H9 (cell line): ENCODE measurements around the gene DRD1. TPM values are rescaled to one million over a fixed set of nuclear protein-coding genes. Genes with fewer than 3 reads are reported as not detected.

Experiments
- DNase-seq: peaks from one replicate; pipeline ENCODE4 v3.0.0-alpha.2; 2017
- H2AFZ ChIP-seq: one replicate; pipeline ENCODE4 v1.6.1; 2013; ENCODE audit warnings: mild to moderate bottlenecking, low read length, control low read depth, moderate library complexity
- H2AK5ac ChIP-seq: 2 replicates; pipeline ENCODE4 v1.6.1; 2013; ENCODE audit warnings: low read length, control low read depth, mixed read lengths; ENCODE audit not compliant: insufficient read length
- H2BK120ac ChIP-seq: one replicate; pipeline ENCODE4 v1.6.1; 2013; ENCODE audit warnings: low read depth, mild to moderate bottlenecking, low read length, control low read depth, inconsistent platforms; ENCODE audit not compliant: poor library complexity, severe bottlenecking
- H2BK12ac ChIP-seq: 2 replicates; pipeline ENCODE4 v1.6.1; 2013; ENCODE audit warnings: low read length, control low read depth, mixed read lengths, low read depth; ENCODE audit not compliant: insufficient read length
- H2BK15ac ChIP-seq: 2 replicates; pipeline ENCODE4 v1.6.1; 2013; ENCODE audit warnings: low read depth, low read length, control low read depth
- H2BK20ac ChIP-seq: one replicate; pipeline ENCODE4 v1.6.1; 2013; ENCODE audit warnings: low read depth, mild to moderate bottlenecking, low read length, control low read depth, inconsistent platforms; ENCODE audit not compliant: poor library complexity, severe bottlenecking
- H2BK5ac ChIP-seq: 2 replicates; pipeline ENCODE4 v1.6.1; 2013; ENCODE audit warnings: low read length, control low read depth, mixed read lengths; ENCODE audit not compliant: insufficient read length
- H3K14ac ChIP-seq: 2 replicates; pipeline ENCODE4 v1.6.1; 2013; ENCODE audit warnings: low read length, control low read depth; ENCODE audit not compliant: insufficient read depth
- H3K18ac ChIP-seq: 2 replicates; pipeline ENCODE4 v1.6.1; 2013; ENCODE audit warnings: low read depth, mild to moderate bottlenecking, mixed read lengths, low read length, control low read depth; ENCODE audit not compliant: insufficient read length
- H3K23ac ChIP-seq: 2 replicates; pipeline ENCODE4 v1.6.1; 2013; ENCODE audit warnings: low read length, control low read depth, mixed read lengths, low read depth; ENCODE audit not compliant: insufficient read length
- H3K23me2 ChIP-seq: 2 replicates; pipeline ENCODE4 v1.6.1; 2013; ENCODE audit warnings: low read depth, mild to moderate bottlenecking, mixed read lengths, low read length, control low read depth; ENCODE audit not compliant: insufficient read length, poor library complexity, severe bottlenecking
- H3K27ac ChIP-seq: 2 replicates; pipeline ENCODE4 v1.5.1; 2013; ENCODE audit warnings: low read length, control low read depth, mixed read lengths, low read depth; ENCODE audit not compliant: insufficient read length
- H3K27me3 ChIP-seq: 2 replicates; pipeline ENCODE4 v1.6.1; 2013; ENCODE audit warnings: low read length, control low read depth, inconsistent platforms; ENCODE audit not compliant: insufficient read depth
- H3K4ac ChIP-seq: 2 replicates; pipeline ENCODE4 v1.6.1; 2013; ENCODE audit warnings: low read depth, mild to moderate bottlenecking, control low read depth, inconsistent platforms, low read length, moderate library complexity
- H3K4me1 ChIP-seq: 2 replicates; pipeline ENCODE4 v1.6.1; 2013; ENCODE audit warnings: low read length, control low read depth, inconsistent platforms; ENCODE audit not compliant: insufficient read depth
- H3K4me2 ChIP-seq: 2 replicates; pipeline ENCODE4 v1.6.1; 2013; ENCODE audit warnings: low read length, control low read depth, mixed read lengths; ENCODE audit not compliant: insufficient read length, insufficient read depth
- H3K56ac ChIP-seq: 2 replicates; pipeline ENCODE4 v1.6.1; 2013; ENCODE audit warnings: low read depth, mild to moderate bottlenecking, mixed read lengths, low read length, control low read depth; ENCODE audit not compliant: insufficient read length
- H3K79me1 ChIP-seq: 2 replicates; pipeline ENCODE4 v1.6.1; 2013; ENCODE audit warnings: low read depth, mild to moderate bottlenecking, moderate library complexity, low read length, control low read depth, inconsistent platforms; ENCODE audit not compliant: insufficient read depth, poor library complexity, severe bottlenecking
- H3K79me2 ChIP-seq: 2 replicates; pipeline ENCODE4 v1.6.1; 2013; ENCODE audit warnings: low read length, control low read depth, inconsistent platforms; ENCODE audit not compliant: insufficient read depth
- H3K9ac ChIP-seq: 2 replicates; pipeline ENCODE4 v1.6.1; 2013; ENCODE audit warnings: low read length, control low read depth, mixed read lengths; ENCODE audit not compliant: insufficient read length; ENCODE audit errors: extremely low read depth
- H3K9me3 ChIP-seq: one replicate; pipeline ENCODE4 v1.6.1; 2013; ENCODE audit warnings: low read depth, low read length, inconsistent platforms; ENCODE audit not compliant: control insufficient read depth
- H3T11ph ChIP-seq: one replicate; pipeline ENCODE4 v1.6.1; 2013; ENCODE audit warnings: mild to moderate bottlenecking, low read length, control low read depth, inconsistent platforms
- H4K20me1 ChIP-seq: one replicate; pipeline ENCODE4 v1.6.1; 2013; ENCODE audit not compliant: control insufficient read depth, insufficient read length, insufficient read depth
- H4K5ac ChIP-seq: 2 replicates; pipeline ENCODE4 v1.6.1; 2013; ENCODE audit warnings: low read depth, mild to moderate bottlenecking, mixed read lengths, low read length, control low read depth; ENCODE audit not compliant: insufficient read length
- H4K8ac ChIP-seq: replicated peaks from 2 replicates; pipeline ENCODE4 v1.6.1; 2013; ENCODE audit warnings: low read length, control low read depth, mixed read lengths, low read depth; ENCODE audit not compliant: insufficient read length
- H4K91ac ChIP-seq: 2 replicates; pipeline ENCODE4 v1.6.1; 2013; ENCODE audit warnings: low read depth, mild to moderate bottlenecking, moderate library complexity, mixed read lengths, low read length, control low read depth; ENCODE audit not compliant: insufficient read length
- H3K27ac Mint-ChIP-seq, 3 experiments: 2 replicates in 2 of 3; 3 replicates in 1 of 3; pipeline ENCODE4 v1.8.0; 2020 to 2021; ENCODE audit warnings: mixed read lengths in 3 of 3, mild to moderate bottlenecking in 1 of 3, moderate library complexity in 1 of 3
- H3K27me3 Mint-ChIP-seq: 2 replicates; pipeline ENCODE4 v1.8.0; 2021; ENCODE audit warnings: low read depth, mild to moderate bottlenecking, moderate library complexity, mixed read lengths
- H3K36me3 Mint-ChIP-seq, 3 experiments: 2 replicates in 2 of 3; 3 replicates in 1 of 3; pipeline ENCODE4 v1.8.0; 2020 to 2021; ENCODE audit warnings: low read depth in 3 of 3, mixed read lengths in 3 of 3; ENCODE audit not compliant: insufficient read depth in 1 of 3
- H3K4me1 Mint-ChIP-seq, 2 experiments: 2 replicates each; pipeline ENCODE4 v1.8.0; 2020; ENCODE audit warnings: mixed read lengths in 2 of 2
- H3K4me3 Mint-ChIP-seq, 2 experiments: 2 replicates in 1 of 2; 3 replicates in 1 of 2; pipeline ENCODE4 v1.8.0; 2020 to 2021; ENCODE audit warnings: mild to moderate bottlenecking in 2 of 2, mixed read lengths in 2 of 2, moderate library complexity in 1 of 2
- H3K9me3 Mint-ChIP-seq, 2 experiments: 2 replicates in 1 of 2; 3 replicates in 1 of 2; pipeline ENCODE4 v1.8.0; 2020; ENCODE audit warnings: mild to moderate bottlenecking in 2 of 2, mixed read lengths in 2 of 2, moderate library complexity in 1 of 2
- CTCF ChIP-seq: fragments of 200-600 bp; sonication (generic); conservative IDR thresholded peaks from 3 replicates; pipeline ENCODE4 v1.8.0; 2021; ENCODE audit warnings: antibody characterized with exemption, mild to moderate bottlenecking
- WGBS: extraction: QIAGEN DNeasy Blood & Tissue Kit; methylation state at CpG from one replicate; pipeline ENCODE4 v1.1.7; 2013; ENCODE audit warnings: missing lambda C conversion rate, low lambda C conversion rate, mixed read lengths; ENCODE audit not compliant: insufficient read length; ENCODE audit errors: extremely low coverage; 5-methylcytosine and 5-hydroxymethylcytosine counted together
- total RNA-seq: library from RNA; stranded (reverse); gene quantifications from 2 replicates; pipeline ENCODE4 v1.2.1, GENCODE V29; 2021

The DRD1 gene
- total RNA-seq, 1 experiment from 2014 or later, result not detected

GRCh38 chr5:175418251-175418650 is 25.7 kb downstream of the DRD1 start:
- Mint-ChIP-seq H3K27ac (no peak overlapping the region), H3K27me3 (peaks cover 2% of the 10 kb centered on the region; the same call in 1 of the 2 replicates), H3K4me1 (peaks cover 6 to 8% of the 10 kb centered on the region in 2 experiments; a peak in 3 of 4 replicates), H3K4me3 (no peak overlapping the region), H3K36me3 (peaks cover 0 to 15% (median 1%) of the 10 kb centered on the region in 3 experiments; a peak in 3 of 7 replicates), H3K9me3 (peaks cover 4 to 7% of the 10 kb centered on the region in 2 experiments; a peak in 4 of 5 replicates)
- Histone ChIP-seq H2BK120ac (no peak overlapping the region), H2AFZ (no peak overlapping the region), H2AK5ac (no peak overlapping the region), H3K14ac (no peak overlapping the region), H3K4me2 (no peak overlapping the region), H3K56ac (no peak overlapping the region), H3K23me2 (no peaks in the 10 kb centered on the region), H3T11ph (no peak overlapping the region), H3K23ac (no peak overlapping the region), H3K9ac (no peak overlapping the region), H3K27me3 (no peaks in the 10 kb centered on the region), H3K9me3 (no peaks in the 10 kb centered on the region), H2BK20ac (no peak overlapping the region), H3K27ac (no peak overlapping the region), H3K4ac (no peak overlapping the region), H4K5ac (no peak overlapping the region), H2BK15ac (no peak overlapping the region), H4K8ac (no peak overlapping the region), H4K91ac (no peak overlapping the region), H3K4me1 (no peaks in the 10 kb centered on the region), H2BK5ac (no peak overlapping the region), H3K79me1 (no peaks in the 10 kb centered on the region), H4K20me1 (no peaks in the 10 kb centered on the region), H3K79me2 (no peaks in the 10 kb centered on the region), H3K18ac (no peak overlapping the region), H2BK12ac (no peak overlapping the region)
- no peak for TF ChIP-seq CTCF
- DNase-seq, result no peak
- WGBS, result no CpG with 5 or more reads among the region's 1 CpG
